Measurements from ENCODE around the gene COX7A2L.

COX7A2L gene

GRCh38 chr2:42340938-42341636 lies 19.9 kb downstream of the COX7A2L start:
- Histone ChIP-seq H3K27ac (ENCODE audit: low read length) (no peak overlapping the region), H2AFZ (ENCODE audit: low read length) (no peak overlapping the region), H3K4me2 (ENCODE audit: low read depth, low read length) (no peak overlapping the region), H3K79me2 (ENCODE audit: low read length) (0 out of 2 replicates have a peak, but pooled peaks cover 19% of the 10 kb centered on the region), H3K4me3 (ENCODE audit: low read length) (no peak overlapping the region), H3K9me3 (replicated peaks; ENCODE audit: insufficient read depth, low read length) (no peaks in the 10 kb centered on the region), H3K27me3 (replicated peaks; ENCODE audit: insufficient read depth, low read length) (no peaks in the 10 kb centered on the region), H3K9ac (ENCODE audit: low read length) (no peak overlapping the region), H3K4me1 (ENCODE audit: low read length) (no peaks in the 10 kb centered on the region), H3F3A (ENCODE audit: insufficient read depth, low read length) (no peaks in the 10 kb centered on the region), H3K9me2 (replicated peaks; ENCODE audit: insufficient read depth, low read length) (no peaks in the 10 kb centered on the region), H4K20me1 (ENCODE audit: insufficient read depth, low read length) (no peaks in the 10 kb centered on the region), H3K36me3 (replicated peaks; ENCODE audit: insufficient read depth, low read length) (no peaks in the 10 kb centered on the region)
- DNase-seq, result no peak
- TF ChIP-seq EZH2phosphoT487 (IDR thresholded peaks at IDR 0.05; ENCODE audit: low read length) (no peak), CTCF (IDR thresholded peaks at IDR 0.05; ENCODE audit: low read length) (no peak), EZH2 (optimal IDR thresholded peaks at IDR 0.05; ENCODE audit: low read depth, low read length) (no peak)

- Histone ChIP-seq H3K27ac (ENCODE audit: low read length) (no peak overlapping the region), H3K27me3 (replicated peaks; ENCODE audit: insufficient read depth, low read length) (no peaks in the 10 kb centered on the region), H3K4me1 (ENCODE audit: low read length) (no peaks in the 10 kb centered on the region), H2AFZ (ENCODE audit: low read length) (no peak overlapping the region), H3K9me3 (replicated peaks; ENCODE audit: insufficient read depth, low read length) (no peaks in the 10 kb centered on the region), H3K9ac (ENCODE audit: low read length) (no peak overlapping the region), H4K20me1 (ENCODE audit: insufficient read depth, low read length) (no peaks in the 10 kb centered on the region), H3K4me2 (ENCODE audit: low read depth, low read length) (no peak overlapping the region), H3K79me2 (ENCODE audit: low read length) (0 out of 2 replicates have a peak, but pooled peaks cover 11% of the 10 kb centered on the region), H3K9me2 (replicated peaks; ENCODE audit: insufficient read depth, low read length) (no peaks in the 10 kb centered on the region), H3F3A (ENCODE audit: insufficient read depth, low read length) (no peaks in the 10 kb centered on the region), H3K4me3 (ENCODE audit: low read length) (no peak overlapping the region), H3K36me3 (replicated peaks; ENCODE audit: insufficient read depth, low read length) (no peaks in the 10 kb centered on the region)
- DNase-seq, result no peak
- no peak for TF ChIP-seq EZH2phosphoT487 (IDR thresholded peaks at IDR 0.05; ENCODE audit: low read length)
- TF ChIP-seq EZH2 (optimal IDR thresholded peaks at IDR 0.05; ENCODE audit: low read depth, low read length), result no peak
- no peak for TF ChIP-seq CTCF (IDR thresholded peaks at IDR 0.05; ENCODE audit: low read length)
Observed at GRCh38 chr2:42340045-42340937, 20.7 kb downstream of the COX7A2L start.

- H3K9ac ChIP-seq (ENCODE audit: low read length), result no peak overlapping the region
- H3K79me2 ChIP-seq (ENCODE audit: low read length), result 0 out of 2 replicates have a peak, but pooled peaks cover 11% of the 10 kb centered on the region
- H3K9me3 ChIP-seq (replicated peaks; ENCODE audit: insufficient read depth, low read length), result no peaks in the 10 kb centered on the region
- H3K36me3 ChIP-seq (replicated peaks; ENCODE audit: insufficient read depth, low read length), result no peaks in the 10 kb centered on the region
- no peak overlapping the region for H2AFZ ChIP-seq (ENCODE audit: low read length)
- no peaks in the 10 kb centered on the region for H3K27me3 ChIP-seq (replicated peaks; ENCODE audit: insufficient read depth, low read length)
- no peaks in the 10 kb centered on the region for H3K4me1 ChIP-seq (ENCODE audit: low read length)
- H3F3A ChIP-seq (ENCODE audit: insufficient read depth, low read length), result no peaks in the 10 kb centered on the region
- DNase-seq, result no peak
- H4K20me1 ChIP-seq (ENCODE audit: insufficient read depth, low read length), result no peaks in the 10 kb centered on the region
- no peak overlapping the region for H3K27ac ChIP-seq (ENCODE audit: low read length)
- TF ChIP-seq EZH2 (optimal IDR thresholded peaks at IDR 0.05; ENCODE audit: low read depth, low read length), result no peak
- no peak for TF ChIP-seq EZH2phosphoT487 (IDR thresholded peaks at IDR 0.05; ENCODE audit: low read length)
- TF ChIP-seq CTCF (IDR thresholded peaks at IDR 0.05; ENCODE audit: low read length), result no peak
- H3K4me2 ChIP-seq (ENCODE audit: low read depth, low read length), result no peak overlapping the region
- no peaks in the 10 kb centered on the region for H3K9me2 ChIP-seq (replicated peaks; ENCODE audit: insufficient read depth, low read length)
- no peak overlapping the region for H3K4me3 ChIP-seq (ENCODE audit: low read length)
Observed at GRCh38 chr2:42339191-42339912, 21.7 kb downstream of the COX7A2L start.
